HG03354 (cell line): ENCODE measurements around the gene MLST8.

Source experiments
- ATAC-seq: cut with Tn5 transposase; IDR thresholded peaks from one replicate; pipeline ENCODE4 v1.9.1; 2021; ENCODE audit warnings: mild to moderate bottlenecking; ENCODE audit not compliant: unreplicated experiment, poor library complexity, severe bottlenecking

Gene MLST8

GRCh38 chr16:2228161-2228824 is 23.0 kb downstream of the MLST8 start:
- no peak for ATAC-seq

GRCh38 chr16:2229091-2229490 is 23.8 kb downstream of the MLST8 start:
- no peak for ATAC-seq

DNA sequence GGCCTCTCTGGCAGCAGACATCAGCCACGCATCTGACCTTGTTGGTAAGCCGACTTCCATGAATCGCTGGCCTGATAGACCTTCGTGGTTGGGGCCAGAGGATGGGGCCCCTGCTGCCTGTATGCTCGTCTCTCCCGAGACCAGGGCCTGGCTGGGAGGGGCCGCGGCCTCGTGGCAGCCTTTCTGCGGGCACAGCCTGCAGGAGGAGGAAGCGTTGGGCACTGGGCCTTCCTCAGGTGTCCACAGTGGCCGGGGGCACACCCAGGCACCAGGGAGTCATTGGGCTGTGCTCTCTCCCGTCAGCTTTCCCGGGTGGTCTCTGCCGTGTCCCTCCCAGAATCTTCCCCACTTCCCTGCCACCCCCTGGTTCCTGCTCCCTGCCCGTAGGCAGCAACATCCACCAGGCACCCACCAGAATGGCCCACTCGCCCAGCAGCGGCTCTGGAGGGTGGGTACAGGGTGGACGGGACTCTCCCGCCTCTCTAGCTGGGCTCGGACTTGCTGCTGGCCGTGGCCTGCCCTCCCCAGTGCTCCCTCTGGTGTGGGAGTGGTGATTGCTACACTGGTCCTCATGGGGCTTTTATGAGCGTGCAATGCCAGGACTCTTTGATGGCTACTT is 24.5 kb downstream of the MLST8 start:
- ATAC-seq, result no peak

- ATAC-seq, result no peak
Observed at GRCh38 chr16:2230376-2230775, 25.1 kb downstream of the MLST8 start.

- ATAC-seq, result no peak
Observed at GRCh38 chr16:2231016-2231931, 26.0 kb downstream of the MLST8 start.

GRCh38 chr16:2232094-2232990 is 27.1 kb downstream of the MLST8 start:
- ATAC-seq, result no peak

DNA sequence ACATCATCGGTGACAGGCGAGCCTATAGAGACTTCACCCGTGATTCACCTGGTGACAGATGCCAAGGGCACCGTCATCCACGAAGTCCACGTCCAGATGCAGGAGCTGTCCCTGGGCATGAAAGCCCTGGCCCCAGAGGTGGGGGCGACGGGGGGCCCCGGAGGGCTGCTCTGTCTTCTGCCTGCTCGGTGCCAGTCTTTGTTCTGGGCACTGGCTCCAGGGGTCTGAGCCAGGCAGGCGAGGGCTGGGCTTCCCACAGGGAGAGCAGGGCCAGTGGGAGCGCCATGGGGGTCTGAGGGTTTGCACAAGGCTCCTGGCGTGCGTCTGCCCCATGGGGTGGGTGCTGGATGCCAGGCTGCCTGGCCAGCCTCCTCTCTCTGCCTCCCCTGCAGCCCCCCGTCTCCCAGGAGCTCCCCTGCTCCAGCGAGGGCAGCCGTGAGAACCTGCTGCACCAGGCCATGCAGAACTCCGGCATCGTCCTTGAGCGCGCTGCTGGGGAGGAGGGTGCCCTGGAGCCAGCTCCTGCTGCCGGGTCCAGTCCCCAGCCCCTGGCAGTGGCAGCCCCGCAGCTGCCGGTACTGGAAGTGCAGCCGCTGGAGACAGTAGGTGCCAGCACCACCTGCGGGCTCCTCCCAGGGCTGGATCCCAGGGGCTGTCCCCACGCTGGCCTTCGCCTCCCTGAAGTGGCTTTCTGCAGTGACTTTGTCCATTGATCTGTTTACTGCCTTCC is 28.0 kb downstream of the MLST8 start:
- no peak for ATAC-seq

DNA sequence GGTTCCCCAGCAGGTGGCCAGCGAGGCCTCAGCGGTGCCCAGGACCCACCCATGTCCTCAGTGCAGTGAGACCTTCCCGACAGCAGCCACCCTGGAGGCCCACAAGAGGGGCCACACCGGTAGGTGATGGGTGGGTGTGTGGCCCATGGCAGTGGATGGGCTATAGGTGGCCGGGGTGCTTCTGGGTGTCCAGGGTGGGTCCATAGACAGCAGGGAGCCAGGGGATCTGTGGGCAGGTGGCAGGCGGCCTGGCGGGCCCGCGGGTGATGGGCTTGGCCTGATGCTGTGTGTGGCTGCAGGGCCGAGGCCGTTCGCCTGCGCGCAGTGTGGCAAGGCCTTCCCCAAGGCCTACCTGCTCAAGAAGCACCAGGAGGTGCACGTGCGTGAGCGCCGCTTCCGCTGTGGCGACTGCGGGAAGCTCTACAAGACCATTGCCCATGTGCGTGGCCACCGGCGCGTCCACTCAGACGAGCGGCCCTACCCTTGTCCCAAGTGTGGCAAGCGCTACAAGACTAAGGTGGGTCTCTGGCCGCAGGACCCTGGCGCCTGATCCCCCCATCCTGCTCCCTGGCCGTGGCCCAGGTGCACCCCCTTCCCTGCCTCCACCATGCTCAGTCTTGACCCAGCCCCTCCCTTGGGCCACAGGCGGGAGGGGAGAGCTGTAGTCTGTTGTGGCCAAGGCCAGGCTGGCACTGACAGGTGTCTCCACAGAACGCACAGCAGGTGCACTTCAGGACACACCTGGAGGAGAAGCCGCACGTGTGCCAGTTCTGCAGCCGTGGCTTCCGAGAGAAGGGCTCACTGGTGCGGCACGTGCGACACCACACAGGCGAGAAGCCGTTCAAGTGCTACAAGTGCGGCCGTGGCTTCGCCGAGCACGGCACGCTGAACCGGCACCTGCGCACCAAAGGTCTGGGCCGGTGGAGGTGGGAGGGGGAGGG is 28.9 kb downstream of the MLST8 start:
- ATAC-seq, result no peak

DNA sequence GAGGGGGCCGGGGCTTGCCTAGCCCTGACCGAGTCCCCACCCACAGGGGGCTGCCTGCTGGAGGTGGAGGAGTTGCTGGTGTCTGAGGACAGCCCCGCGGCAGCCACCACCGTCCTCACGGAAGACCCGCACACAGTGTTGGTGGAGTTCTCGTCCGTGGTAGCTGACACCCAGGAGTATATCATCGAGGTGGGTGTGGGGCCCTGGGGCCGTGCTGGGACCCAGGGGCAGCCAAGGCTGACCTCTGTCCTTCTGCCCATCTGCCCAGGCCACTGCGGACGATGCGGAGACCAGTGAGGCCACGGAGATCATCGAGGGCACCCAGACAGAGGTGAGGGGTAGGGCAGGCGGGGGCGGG is 29.5 kb downstream of the MLST8 start:
- ATAC-seq, result no peak

DNA sequence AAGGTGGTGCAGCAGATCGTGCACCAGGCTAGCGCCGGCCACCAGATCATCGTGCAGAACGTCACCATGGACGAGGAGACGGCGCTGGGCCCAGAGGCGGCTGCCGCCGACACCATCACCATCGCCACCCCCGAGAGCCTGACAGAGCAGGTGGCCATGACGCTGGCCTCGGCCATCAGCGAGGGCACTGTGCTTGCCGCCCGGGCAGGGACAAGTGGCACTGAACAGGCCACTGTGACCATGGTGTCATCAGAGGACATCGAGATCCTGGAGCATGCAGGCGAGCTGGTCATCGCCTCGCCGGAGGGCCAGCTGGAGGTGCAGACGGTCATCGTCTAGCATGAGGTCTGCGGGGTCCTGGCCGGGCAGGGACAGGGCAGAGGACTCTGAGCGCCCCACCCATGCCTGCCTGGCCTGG is 30.0 kb downstream of the MLST8 start:
- ATAC-seq, result no peak

DNA sequence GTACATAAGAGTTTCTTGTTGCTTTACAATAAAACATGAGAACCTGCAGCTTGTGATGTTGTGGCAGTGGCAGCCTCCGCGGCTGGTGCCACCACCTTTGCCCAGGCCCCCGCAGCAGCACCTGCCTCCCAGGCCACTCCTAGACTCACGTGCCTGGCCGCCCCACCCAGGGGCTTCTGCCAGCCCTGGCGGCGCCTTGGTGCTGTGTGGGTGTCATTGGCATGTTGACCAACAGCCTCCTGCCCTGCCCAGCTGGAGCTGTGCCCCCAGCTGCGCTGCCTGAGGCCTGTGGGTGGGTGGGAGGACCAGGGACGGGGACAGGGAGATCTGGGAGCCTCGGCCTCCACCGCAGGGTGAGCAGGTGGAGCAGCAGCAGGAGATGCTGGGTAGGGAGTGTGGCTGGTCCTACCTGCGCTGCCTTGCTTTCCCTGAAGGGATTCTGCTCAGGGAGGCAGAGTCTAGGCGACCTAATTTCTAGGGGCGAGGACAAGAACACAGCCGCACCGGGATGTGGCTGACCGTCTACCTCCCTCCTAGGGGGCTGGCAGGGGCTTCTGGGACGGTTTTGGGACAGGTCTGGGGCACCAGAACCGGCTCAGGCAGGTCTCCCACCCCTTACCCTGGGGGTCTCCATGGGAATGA is 30.6 kb downstream of the MLST8 start:
- no peak for ATAC-seq

- no peak for ATAC-seq
Observed at GRCh38 chr16:2236337-2237101, 31.3 kb downstream of the MLST8 start, which contains the start of gene DNASE1L2. TSS of gene DNASE1L2 (plus strand) at chr16:2236444. CDS start at chr16:2236817, 373 bp downstream.

DNA sequence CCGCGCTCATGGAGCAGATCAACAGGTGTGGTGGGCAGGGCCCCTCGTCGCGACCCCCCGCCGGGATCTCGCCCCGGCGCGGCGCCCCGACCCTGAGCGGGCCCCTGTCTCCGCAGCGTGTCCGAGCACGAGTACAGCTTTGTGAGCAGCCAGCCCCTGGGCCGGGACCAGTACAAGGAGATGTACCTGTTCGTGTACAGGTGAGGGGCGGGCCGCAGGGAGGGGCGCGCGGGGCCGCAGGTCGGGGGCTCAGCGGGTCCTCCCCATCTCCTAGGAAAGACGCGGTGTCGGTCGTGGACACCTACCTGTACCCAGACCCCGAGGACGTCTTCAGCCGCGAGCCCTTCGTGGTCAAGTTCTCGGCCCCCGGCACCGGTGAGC is 31.8 kb downstream of the MLST8 start:
- no peak for ATAC-seq

DNA sequence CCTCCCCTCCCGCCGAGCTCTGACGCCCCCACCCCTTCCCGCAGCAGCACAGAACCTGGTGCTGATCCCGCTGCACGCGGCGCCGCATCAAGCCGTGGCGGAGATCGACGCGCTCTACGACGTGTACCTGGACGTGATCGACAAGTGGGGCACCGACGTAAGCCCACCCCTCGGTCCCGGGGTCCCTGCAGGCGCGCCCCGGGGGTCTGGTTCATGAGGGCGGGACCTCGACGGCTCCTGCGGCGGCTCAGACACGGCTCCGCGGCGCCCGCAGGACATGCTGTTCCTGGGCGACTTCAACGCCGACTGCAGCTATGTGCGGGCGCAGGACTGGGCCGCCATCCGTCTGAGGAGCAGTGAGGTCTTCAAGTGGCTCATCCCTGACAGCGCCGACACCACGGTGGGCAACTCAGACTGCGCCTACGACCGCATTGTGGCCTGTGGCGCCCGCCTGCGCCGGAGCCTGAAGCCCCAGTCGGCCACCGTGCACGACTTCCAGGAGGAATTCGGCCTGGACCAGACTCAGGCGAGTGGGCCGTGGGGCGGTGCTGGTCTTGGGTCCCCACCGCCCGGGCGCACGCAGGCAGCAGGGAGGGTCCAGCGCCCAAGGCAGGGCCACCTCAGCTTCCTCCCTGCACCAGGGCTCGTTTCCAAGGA is 32.4 kb downstream of the MLST8 start:
- no peak for ATAC-seq

- ATAC-seq, result no peak
Observed at GRCh38 chr16:2238150-2238837, 33.0 kb downstream of the MLST8 start.
